Peyer's patch (tissue), 4 donors: Measurements from ENCODE around the gene FZD10. TPM values are rescaled to one million over a fixed set of nuclear protein-coding genes. Genes with fewer than 3 reads are reported as not detected.

Experiments used
- DNase-seq, 3 donors: peaks; one replicate each; pipeline ENCODE4 v3.0.0-alpha.2; 2017 to 2019
- H3K27ac ChIP-seq, 4 donors: fragments of 200-600 bp; sonication (generic); one replicate each; pipeline ENCODE4 v1.5.1; 2016 to 2019
- H3K27me3 ChIP-seq, 2 donors: fragments of 200-600 bp; sonication (generic); one replicate each; pipeline ENCODE4 v1.5.1; 2019
- H3K36me3 ChIP-seq, 3 donors: fragments of 200-600 bp; sonication (generic); one replicate each; pipeline ENCODE4 v1.5.1; 2016 to 2019
- H3K4me1 ChIP-seq, 4 donors: fragments of 200-600 bp; sonication (generic); one replicate each; pipeline ENCODE4 v1.5.1; 2016 to 2019
- H3K4me3 ChIP-seq, 4 donors: fragments of 200-600 bp; sonication (generic); 1 replicate in 3 of 4; 2 replicates in 1 of 4; pipeline ENCODE4 v1.5.1; 2016 to 2019; ENCODE audit warnings: mild to moderate bottlenecking in 1 of 4
- H3K9me3 ChIP-seq, 4 donors: fragments of 200-600 bp; sonication (generic); one replicate each; pipeline ENCODE4 v1.5.1; 2016 to 2019; ENCODE audit warnings: mild to moderate bottlenecking in 1 of 4
- POLR2A ChIP-seq, 2 donors: fragments of 450-650 bp; IDR thresholded peaks; one replicate each; pipeline ENCODE4 v1.5.1; 2017; ENCODE audit warnings: antibody characterized with exemption in 2 of 2, mild to moderate bottlenecking in 2 of 2, moderate library complexity in 2 of 2
- total RNA-seq, 4 donors: library from RNA; depleted of rRNA; stranded (reverse); fragments of >200 nt; gene quantifications; one replicate each; pipeline ENCODE4 v1.1.0, GENCODE V29; 2016
- TF ChIP-seq, protein P1 (sequence below), 6 experiments: fragments of 450-650 bp in 4 of 6; fragments of 200-600 bp in 2 of 6; sonication (generic) in 1 of 6; IDR thresholded peaks; one replicate each; pipeline ENCODE4 v1.5.1; 2017 to 2019; ENCODE audit warnings: antibody characterized with exemption in 6 of 6, mild to moderate bottlenecking in 3 of 6, moderate library complexity in 1 of 6

FZD10 gene
- total RNA-seq, 4 donors from 2014 or later, result 0.76 to 1.2 TPM; not detected in 2

DNA sequence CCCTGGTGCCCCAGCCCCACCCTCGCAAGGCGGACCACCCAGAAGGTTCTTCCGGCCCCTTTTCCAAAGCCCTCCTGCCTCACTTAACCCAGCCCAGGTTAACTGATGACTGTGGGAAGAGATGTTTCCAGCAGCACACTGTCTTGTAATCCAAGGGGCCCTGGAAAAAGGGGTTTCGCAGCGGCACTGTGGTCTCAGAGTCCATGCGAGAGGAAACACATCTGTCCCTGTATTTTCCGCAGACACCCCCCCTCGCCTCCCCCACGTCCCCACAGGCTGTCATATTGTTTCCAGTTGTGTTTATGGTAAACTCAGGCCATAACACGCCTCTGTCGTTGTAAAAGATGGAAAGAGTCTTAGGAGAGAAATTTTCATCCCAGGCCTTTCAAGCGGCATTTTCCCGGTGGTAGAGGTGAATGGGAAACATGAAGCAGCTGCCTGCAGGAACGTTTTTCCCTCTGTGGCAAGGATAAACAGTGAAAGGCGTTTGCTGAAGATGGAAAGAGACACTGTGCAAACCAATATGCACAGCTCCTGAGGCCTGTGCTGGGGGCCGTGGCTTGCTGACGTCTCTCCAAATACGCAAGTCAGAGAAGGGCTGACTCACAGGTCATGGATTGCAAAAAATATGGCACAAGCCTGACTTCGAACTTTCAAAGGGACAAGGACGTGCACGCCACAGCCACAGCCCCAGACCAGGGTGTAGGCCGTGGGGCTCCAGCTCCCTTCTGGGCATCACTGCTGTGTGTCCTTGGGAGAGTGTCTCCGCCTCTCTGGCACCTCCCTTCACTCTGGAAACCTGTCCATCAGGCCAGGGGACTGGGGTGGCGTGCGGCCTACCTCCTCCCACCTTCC, 22.5 kb upstream of the FZD10 start:
- DNase-seq, result no peak
- TF ChIP-seq, protein P1, sequence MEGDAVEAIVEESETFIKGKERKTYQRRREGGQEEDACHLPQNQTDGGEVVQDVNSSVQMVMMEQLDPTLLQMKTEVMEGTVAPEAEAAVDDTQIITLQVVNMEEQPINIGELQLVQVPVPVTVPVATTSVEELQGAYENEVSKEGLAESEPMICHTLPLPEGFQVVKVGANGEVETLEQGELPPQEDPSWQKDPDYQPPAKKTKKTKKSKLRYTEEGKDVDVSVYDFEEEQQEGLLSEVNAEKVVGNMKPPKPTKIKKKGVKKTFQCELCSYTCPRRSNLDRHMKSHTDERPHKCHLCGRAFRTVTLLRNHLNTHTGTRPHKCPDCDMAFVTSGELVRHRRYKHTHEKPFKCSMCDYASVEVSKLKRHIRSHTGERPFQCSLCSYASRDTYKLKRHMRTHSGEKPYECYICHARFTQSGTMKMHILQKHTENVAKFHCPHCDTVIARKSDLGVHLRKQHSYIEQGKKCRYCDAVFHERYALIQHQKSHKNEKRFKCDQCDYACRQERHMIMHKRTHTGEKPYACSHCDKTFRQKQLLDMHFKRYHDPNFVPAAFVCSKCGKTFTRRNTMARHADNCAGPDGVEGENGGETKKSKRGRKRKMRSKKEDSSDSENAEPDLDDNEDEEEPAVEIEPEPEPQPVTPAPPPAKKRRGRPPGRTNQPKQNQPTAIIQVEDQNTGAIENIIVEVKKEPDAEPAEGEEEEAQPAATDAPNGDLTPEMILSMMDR (IDR thresholded peaks at IDR 0.05), result no peak
- TF ChIP-seq POLR2A (IDR thresholded peaks at IDR 0.05), result no peak
- Histone ChIP-seq H3K4me3 (no peak overlapping the region), H3K27me3 (no peaks in the 10 kb centered on the region), H3K4me1 (no peaks in the 10 kb centered on the region), H3K9me3 (no peaks in the 10 kb centered on the region), H3K27ac (no peak overlapping the region), H3K36me3 (no peaks in the 10 kb centered on the region)

DNA sequence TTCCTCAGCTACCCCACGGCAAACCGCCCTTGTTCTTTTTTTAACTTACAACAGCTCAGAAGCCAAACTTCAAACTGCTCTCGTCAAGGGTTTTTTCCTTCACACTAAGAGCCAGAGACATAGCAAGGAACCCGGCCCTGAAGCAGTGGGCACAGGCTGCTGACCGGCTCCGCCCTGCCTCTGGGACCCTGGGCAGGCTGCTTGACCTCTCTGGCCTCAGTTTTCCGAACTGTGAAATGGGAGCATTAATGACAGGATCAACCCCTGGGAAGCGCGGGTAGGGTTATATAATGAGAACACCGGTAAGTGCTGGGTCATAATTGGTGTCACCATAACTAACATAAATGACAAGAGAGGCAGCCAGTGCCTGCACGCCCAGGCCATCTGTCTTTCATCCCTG, 21.2 kb upstream of the FZD10 start:
- H3K27me3 ChIP-seq, result no peaks in the 10 kb centered on the region
- H3K27ac ChIP-seq, result no peak overlapping the region
- no peaks in the 10 kb centered on the region for H3K36me3 ChIP-seq
- H3K9me3 ChIP-seq, result no peaks in the 10 kb centered on the region
- no peak overlapping the region for H3K4me3 ChIP-seq
- TF ChIP-seq, protein P1 (IDR thresholded peaks at IDR 0.05), result no peak
- no peak for TF ChIP-seq POLR2A (IDR thresholded peaks at IDR 0.05)
- DNase-seq, result no peak
- no peaks in the 10 kb centered on the region for H3K4me1 ChIP-seq

DNA sequence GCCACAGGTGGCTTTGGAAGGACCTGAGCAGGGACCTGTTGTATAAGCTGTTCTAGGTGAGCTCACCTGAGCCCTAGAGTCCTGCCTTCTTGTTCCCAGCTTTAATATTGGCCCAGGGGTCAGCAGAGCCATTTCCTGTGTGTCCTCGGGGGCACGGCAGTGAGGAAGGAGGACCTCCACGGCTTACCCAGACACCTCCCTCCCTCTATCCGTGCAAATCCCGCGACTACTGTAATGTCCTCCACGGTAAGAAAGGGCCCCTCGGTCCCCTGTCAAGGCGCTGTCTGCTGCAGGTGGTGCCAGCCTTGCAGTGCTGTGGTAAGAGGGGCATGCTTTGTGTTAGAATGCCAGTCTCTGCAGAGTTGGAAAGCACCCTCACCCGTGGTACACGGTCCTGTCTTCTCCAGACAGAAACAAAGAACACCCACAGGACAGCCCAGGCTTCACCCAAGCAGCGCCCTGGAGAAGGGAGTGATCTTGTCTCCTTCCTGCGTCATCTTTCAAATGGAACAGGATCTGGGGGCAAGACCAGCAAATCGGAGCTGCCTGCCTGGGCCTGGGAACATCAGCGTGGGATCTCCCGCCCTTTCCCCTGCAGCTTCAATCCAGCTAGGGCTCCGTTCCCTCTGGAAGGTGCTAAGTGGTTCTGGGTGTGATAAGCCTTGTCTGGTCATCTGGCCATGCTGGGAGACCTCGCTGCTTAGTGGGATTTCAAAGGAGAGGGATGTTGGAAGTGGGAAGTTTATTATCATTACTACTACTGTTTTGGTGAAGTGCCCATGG, 20.2 kb upstream of the FZD10 start:
- no peaks in the 10 kb centered on the region for H3K36me3 ChIP-seq
- TF ChIP-seq POLR2A (IDR thresholded peaks at IDR 0.05), result no peak
- TF ChIP-seq, protein P1 (IDR thresholded peaks at IDR 0.05), result no peak
- no peak overlapping the region for H3K4me3 ChIP-seq
- no peaks in the 10 kb centered on the region for H3K27me3 ChIP-seq
- H3K9me3 ChIP-seq, result no peaks in the 10 kb centered on the region
- H3K27ac ChIP-seq, result no peak overlapping the region
- DNase-seq, result no peak
- no peaks in the 10 kb centered on the region for H3K4me1 ChIP-seq

GRCh38 chr12:130142736-130143135, 19.5 kb upstream of the FZD10 start:
- H3K36me3 ChIP-seq, result no peaks in the 10 kb centered on the region
- no peaks in the 10 kb centered on the region for H3K27me3 ChIP-seq
- no peak for DNase-seq
- TF ChIP-seq POLR2A (IDR thresholded peaks at IDR 0.05), result no peak
- TF ChIP-seq, protein P1 (IDR thresholded peaks at IDR 0.05), result no peak
- H3K27ac ChIP-seq, result no peak overlapping the region
- H3K4me3 ChIP-seq, result no peak overlapping the region
- no peaks in the 10 kb centered on the region for H3K9me3 ChIP-seq
- H3K4me1 ChIP-seq, result no peaks in the 10 kb centered on the region

GRCh38 chr12:130143136-130143535, 19.1 kb upstream of the FZD10 start:
- no peaks in the 10 kb centered on the region for H3K9me3 ChIP-seq
- TF ChIP-seq, protein P1 (IDR thresholded peaks at IDR 0.05), result no peak
- no peak for TF ChIP-seq POLR2A (IDR thresholded peaks at IDR 0.05)
- no peak overlapping the region for H3K4me3 ChIP-seq
- no peaks in the 10 kb centered on the region for H3K27me3 ChIP-seq
- H3K4me1 ChIP-seq, result no peaks in the 10 kb centered on the region
- H3K36me3 ChIP-seq, result no peaks in the 10 kb centered on the region
- H3K27ac ChIP-seq, result no peak overlapping the region
- no peak for DNase-seq
